H9 (cell line): ENCODE data around the gene RIIAD1. TPM values are rescaled to one million over a fixed set of nuclear protein-coding genes. Genes with fewer than 3 reads are reported as not detected.

ENCODE experiments used
- DNase-seq: peaks from one replicate; pipeline ENCODE4 v3.0.0-alpha.2; 2017
- H2AFZ ChIP-seq: one replicate; pipeline ENCODE4 v1.6.1; 2013; ENCODE audit warnings: mild to moderate bottlenecking, low read length, control low read depth, moderate library complexity
- H2AK5ac ChIP-seq: 2 replicates; pipeline ENCODE4 v1.6.1; 2013; ENCODE audit warnings: low read length, control low read depth, mixed read lengths; ENCODE audit not compliant: insufficient read length
- H2BK120ac ChIP-seq: one replicate; pipeline ENCODE4 v1.6.1; 2013; ENCODE audit warnings: low read depth, mild to moderate bottlenecking, low read length, control low read depth, inconsistent platforms; ENCODE audit not compliant: poor library complexity, severe bottlenecking
- H2BK12ac ChIP-seq: 2 replicates; pipeline ENCODE4 v1.6.1; 2013; ENCODE audit warnings: low read length, control low read depth, mixed read lengths, low read depth; ENCODE audit not compliant: insufficient read length
- H2BK15ac ChIP-seq: 2 replicates; pipeline ENCODE4 v1.6.1; 2013; ENCODE audit warnings: low read depth, low read length, control low read depth
- H2BK20ac ChIP-seq: one replicate; pipeline ENCODE4 v1.6.1; 2013; ENCODE audit warnings: low read depth, mild to moderate bottlenecking, low read length, control low read depth, inconsistent platforms; ENCODE audit not compliant: poor library complexity, severe bottlenecking
- H2BK5ac ChIP-seq: 2 replicates; pipeline ENCODE4 v1.6.1; 2013; ENCODE audit warnings: low read length, control low read depth, mixed read lengths; ENCODE audit not compliant: insufficient read length
- H3K14ac ChIP-seq: 2 replicates; pipeline ENCODE4 v1.6.1; 2013; ENCODE audit warnings: low read length, control low read depth; ENCODE audit not compliant: insufficient read depth
- H3K18ac ChIP-seq: 2 replicates; pipeline ENCODE4 v1.6.1; 2013; ENCODE audit warnings: low read depth, mild to moderate bottlenecking, mixed read lengths, low read length, control low read depth; ENCODE audit not compliant: insufficient read length
- H3K23ac ChIP-seq: 2 replicates; pipeline ENCODE4 v1.6.1; 2013; ENCODE audit warnings: low read length, control low read depth, mixed read lengths, low read depth; ENCODE audit not compliant: insufficient read length
- H3K23me2 ChIP-seq: 2 replicates; pipeline ENCODE4 v1.6.1; 2013; ENCODE audit warnings: low read depth, mild to moderate bottlenecking, mixed read lengths, low read length, control low read depth; ENCODE audit not compliant: insufficient read length, poor library complexity, severe bottlenecking
- H3K27ac ChIP-seq: 2 replicates; pipeline ENCODE4 v1.5.1; 2013; ENCODE audit warnings: low read length, control low read depth, mixed read lengths, low read depth; ENCODE audit not compliant: insufficient read length
- H3K27me3 ChIP-seq: 2 replicates; pipeline ENCODE4 v1.6.1; 2013; ENCODE audit warnings: low read length, control low read depth, inconsistent platforms; ENCODE audit not compliant: insufficient read depth
- H3K4ac ChIP-seq: 2 replicates; pipeline ENCODE4 v1.6.1; 2013; ENCODE audit warnings: low read depth, mild to moderate bottlenecking, control low read depth, inconsistent platforms, low read length, moderate library complexity
- H3K4me1 ChIP-seq: 2 replicates; pipeline ENCODE4 v1.6.1; 2013; ENCODE audit warnings: low read length, control low read depth, inconsistent platforms; ENCODE audit not compliant: insufficient read depth
- H3K4me2 ChIP-seq: 2 replicates; pipeline ENCODE4 v1.6.1; 2013; ENCODE audit warnings: low read length, control low read depth, mixed read lengths; ENCODE audit not compliant: insufficient read length, insufficient read depth
- H3K56ac ChIP-seq: 2 replicates; pipeline ENCODE4 v1.6.1; 2013; ENCODE audit warnings: low read depth, mild to moderate bottlenecking, mixed read lengths, low read length, control low read depth; ENCODE audit not compliant: insufficient read length
- H3K79me1 ChIP-seq: 2 replicates; pipeline ENCODE4 v1.6.1; 2013; ENCODE audit warnings: low read depth, mild to moderate bottlenecking, moderate library complexity, low read length, control low read depth, inconsistent platforms; ENCODE audit not compliant: insufficient read depth, poor library complexity, severe bottlenecking
- H3K79me2 ChIP-seq: 2 replicates; pipeline ENCODE4 v1.6.1; 2013; ENCODE audit warnings: low read length, control low read depth, inconsistent platforms; ENCODE audit not compliant: insufficient read depth
- H3K9ac ChIP-seq: 2 replicates; pipeline ENCODE4 v1.6.1; 2013; ENCODE audit warnings: low read length, control low read depth, mixed read lengths; ENCODE audit not compliant: insufficient read length; ENCODE audit errors: extremely low read depth
- H3K9me3 ChIP-seq: one replicate; pipeline ENCODE4 v1.6.1; 2013; ENCODE audit warnings: low read depth, low read length, inconsistent platforms; ENCODE audit not compliant: control insufficient read depth
- H3T11ph ChIP-seq: one replicate; pipeline ENCODE4 v1.6.1; 2013; ENCODE audit warnings: mild to moderate bottlenecking, low read length, control low read depth, inconsistent platforms
- H4K20me1 ChIP-seq: one replicate; pipeline ENCODE4 v1.6.1; 2013; ENCODE audit not compliant: control insufficient read depth, insufficient read length, insufficient read depth
- H4K5ac ChIP-seq: 2 replicates; pipeline ENCODE4 v1.6.1; 2013; ENCODE audit warnings: low read depth, mild to moderate bottlenecking, mixed read lengths, low read length, control low read depth; ENCODE audit not compliant: insufficient read length
- H4K8ac ChIP-seq: replicated peaks from 2 replicates; pipeline ENCODE4 v1.6.1; 2013; ENCODE audit warnings: low read length, control low read depth, mixed read lengths, low read depth; ENCODE audit not compliant: insufficient read length
- H4K91ac ChIP-seq: 2 replicates; pipeline ENCODE4 v1.6.1; 2013; ENCODE audit warnings: low read depth, mild to moderate bottlenecking, moderate library complexity, mixed read lengths, low read length, control low read depth; ENCODE audit not compliant: insufficient read length
- H3K27ac Mint-ChIP-seq, 3 experiments: 2 replicates in 2 of 3; 3 replicates in 1 of 3; pipeline ENCODE4 v1.8.0; 2020 to 2021; ENCODE audit warnings: mixed read lengths in 3 of 3, mild to moderate bottlenecking in 1 of 3, moderate library complexity in 1 of 3
- H3K27me3 Mint-ChIP-seq: 2 replicates; pipeline ENCODE4 v1.8.0; 2021; ENCODE audit warnings: low read depth, mild to moderate bottlenecking, moderate library complexity, mixed read lengths
- H3K36me3 Mint-ChIP-seq, 3 experiments: 2 replicates in 2 of 3; 3 replicates in 1 of 3; pipeline ENCODE4 v1.8.0; 2020 to 2021; ENCODE audit warnings: low read depth in 3 of 3, mixed read lengths in 3 of 3; ENCODE audit not compliant: insufficient read depth in 1 of 3
- H3K4me1 Mint-ChIP-seq, 2 experiments: 2 replicates each; pipeline ENCODE4 v1.8.0; 2020; ENCODE audit warnings: mixed read lengths in 2 of 2
- H3K4me3 Mint-ChIP-seq, 2 experiments: 2 replicates in 1 of 2; 3 replicates in 1 of 2; pipeline ENCODE4 v1.8.0; 2020 to 2021; ENCODE audit warnings: mild to moderate bottlenecking in 2 of 2, mixed read lengths in 2 of 2, moderate library complexity in 1 of 2
- H3K9me3 Mint-ChIP-seq, 2 experiments: 2 replicates in 1 of 2; 3 replicates in 1 of 2; pipeline ENCODE4 v1.8.0; 2020; ENCODE audit warnings: mild to moderate bottlenecking in 2 of 2, mixed read lengths in 2 of 2, moderate library complexity in 1 of 2
- CTCF ChIP-seq: fragments of 200-600 bp; sonication (generic); conservative IDR thresholded peaks from 3 replicates; pipeline ENCODE4 v1.8.0; 2021; ENCODE audit warnings: antibody characterized with exemption, mild to moderate bottlenecking
- WGBS: extraction: QIAGEN DNeasy Blood & Tissue Kit; methylation state at CpG from one replicate; pipeline ENCODE4 v1.1.7; 2013; ENCODE audit warnings: missing lambda C conversion rate, low lambda C conversion rate, mixed read lengths; ENCODE audit not compliant: insufficient read length; ENCODE audit errors: extremely low coverage; 5-methylcytosine and 5-hydroxymethylcytosine counted together
- total RNA-seq: library from RNA; stranded (reverse); gene quantifications from 2 replicates; pipeline ENCODE4 v1.2.1, GENCODE V29; 2021

Gene RIIAD1
- total RNA-seq, 1 experiment from 2014 or later, result 1.4 TPM

DNA sequence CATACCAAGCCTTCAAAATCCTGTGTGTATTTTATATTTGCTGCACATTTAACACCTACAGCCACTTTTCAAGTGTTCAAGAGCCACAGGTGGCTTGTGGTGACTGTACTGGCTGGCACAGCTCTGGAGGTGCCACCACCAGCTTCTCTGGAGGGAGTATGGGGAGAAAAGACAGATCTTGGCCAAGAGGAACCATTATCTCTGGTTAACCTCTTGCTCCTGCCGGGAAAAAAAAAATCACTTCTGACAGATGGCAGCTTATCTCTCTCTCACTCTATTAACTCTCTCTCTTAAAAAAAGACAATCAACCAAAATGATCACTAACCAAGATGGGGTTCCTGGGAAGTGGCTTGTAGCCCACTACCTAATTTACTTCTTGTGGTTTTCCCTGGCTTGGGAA, 1.2 kb upstream of the RIIAD1 start:
- H3K18ac ChIP-seq, result no peak overlapping the region
- 0 out of 2 replicates have a peak, but pooled peaks cover 6% of the 10 kb centered on the region for H3K4me1 ChIP-seq
- H2BK12ac ChIP-seq, result no peak overlapping the region
- no peak overlapping the region for H3K56ac ChIP-seq
- H3T11ph ChIP-seq, result no peak overlapping the region
- H4K91ac ChIP-seq, result no peak overlapping the region
- no peak overlapping the region for H2AFZ ChIP-seq
- no CpG with 5 or more reads among the region's 1 CpG for WGBS
- H2AK5ac ChIP-seq, result no peak overlapping the region
- no peak for DNase-seq
- no peak overlapping the region for H2BK120ac ChIP-seq
- no peak overlapping the region for H4K8ac ChIP-seq
- peaks cover 55 to 62% of the 10 kb centered on the region in 2 experiments for H3K4me1 Mint-ChIP-seq
- H3K79me2 ChIP-seq, result no peaks in the 10 kb centered on the region
- H3K36me3 Mint-ChIP-seq, result no peaks in the 10 kb centered on the region
- no peak overlapping the region for H3K23ac ChIP-seq
- H3K14ac ChIP-seq, result no peak overlapping the region
- H3K27me3 ChIP-seq, result peaks cover 24% of the 10 kb centered on the region; the same call in 1 of the 2 replicates
- H3K9ac ChIP-seq, result no peak overlapping the region
- no peak overlapping the region for H2BK15ac ChIP-seq
- no peak overlapping the region for H3K4ac ChIP-seq
- H3K27me3 Mint-ChIP-seq, result peaks cover 76% of the 10 kb centered on the region
- peaks cover 21% of the 10 kb centered on the region for H3K23me2 ChIP-seq
- H2BK5ac ChIP-seq, result no peak overlapping the region
- H3K9me3 ChIP-seq, result no peaks in the 10 kb centered on the region
- H3K79me1 ChIP-seq, result no peaks in the 10 kb centered on the region
- no peak overlapping the region for H3K4me2 ChIP-seq
- H3K27ac ChIP-seq, result no peak overlapping the region
- no peak overlapping the region for H4K5ac ChIP-seq
- TF ChIP-seq CTCF, result no peak
- H3K27ac Mint-ChIP-seq, result no peak overlapping the region
- no peak overlapping the region for H3K4me3 Mint-ChIP-seq
- no peaks in the 10 kb centered on the region for H3K9me3 Mint-ChIP-seq
- no peaks in the 10 kb centered on the region for H4K20me1 ChIP-seq
- no peak overlapping the region for H2BK20ac ChIP-seq
